Measurements from ENCODE around the gene YRDC. TPM values are rescaled to one million over a fixed set of nuclear protein-coding genes. Genes with fewer than 3 reads are reported as not detected.

The YRDC gene
- total and polyA plus RNA-seq, 9 of the 15 experiments (the other 6 are each of a cell fraction or from before 2014, with no cell fraction given), result 11.1 to 58.5 (median 49.8) TPM

DNA sequence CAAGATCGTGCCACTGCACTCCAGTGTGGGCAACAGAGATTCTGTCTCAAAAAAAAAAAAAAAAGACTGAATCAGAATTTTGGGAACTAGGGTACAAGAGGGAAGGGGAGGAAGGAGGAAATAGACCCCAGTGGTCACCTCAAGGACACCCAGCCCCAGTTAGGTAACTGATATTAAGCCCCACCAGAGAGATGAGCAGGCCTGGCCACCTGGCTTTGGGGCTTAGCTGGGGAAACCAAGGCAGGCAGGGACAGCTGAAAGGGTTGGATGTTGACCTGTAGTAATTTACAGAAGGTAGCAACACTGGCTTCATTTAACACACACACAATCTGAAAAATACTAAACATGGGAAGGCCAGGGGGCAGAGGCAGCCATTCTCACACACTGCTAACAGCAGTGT lies 5.6 kb downstream of the YRDC start:
- no peak overlapping the region for H3K9ac ChIP-seq (ENCODE audit: insufficient read depth in 1 of 2, low read depth in 2 of 2, low read length in 2 of 2)
- H3K4me3 ChIP-seq, result no peak overlapping the region
- intact Hi-C loops (cut with micrococcal nuclease) (no loop called here), in situ Hi-C loops (cut with MboI) (no loop called here)
- ATAC-seq (no peak), DNase-seq (ENCODE audit: extremely low read depth in 1 of 4, low spot score in 3 of 4) (no peak), FAIRE-seq (no peak)
- H3K79me2 ChIP-seq (ENCODE audit: control insufficient read depth, insufficient read depth, low read length), result peaks cover 26% of the 10 kb centered on the region
- no peak overlapping the region for H3K4me2 ChIP-seq (ENCODE audit: insufficient read depth, low read length)
- H3K4me1 ChIP-seq (replicated peaks in 1 of 2; ENCODE audit: control insufficient read depth in 2 of 2, insufficient read depth in 2 of 2, low read length in 2 of 2), result peaks cover 5 to 11% of the 10 kb centered on the region in 2 experiments; a peak in 4 of 5 replicates
- no peaks in the 10 kb centered on the region for H3K9me3 ChIP-seq (replicated peaks; ENCODE audit: control insufficient read depth, insufficient read depth, low read depth, low read length)
- WGBS (ENCODE audit: insufficient coverage, low coverage, missing lambda C conversion rate), result 100% methylated on average over 1 of the region's 1 CpG
- H3K27ac ChIP-seq (ENCODE audit: extremely low read depth, low read depth, low read length), result no peak overlapping the region
- peaks cover 65% of the 10 kb centered on the region for H3K36me3 ChIP-seq (ENCODE audit: control insufficient read depth, insufficient read depth, low read length)
- ChIA-PET POLR2A (interaction anchor here (0.5 to 0.6 kb wide), 3 partner anchors 37 to 577 kb away, joined by 3 read pairs; no protein-coding TSS in a partner anchor), CTCF (ENCODE audit: low intra/inter-chr PET ratio) (no interaction called here)
- peaks cover 3% of the 10 kb centered on the region for H3K9me1 ChIP-seq (ENCODE audit: control insufficient read depth, insufficient read depth, low read length)
- no peak overlapping the region for H2AFZ ChIP-seq (ENCODE audit: low read depth, low read length)
- TF ChIP-seq GABPB2 (CRISPR knock-in tag; conservative IDR thresholded peaks at IDR 0.05), result 0 out of 2 replicates have a peak, but pooled peaks have one; percentile 19
- no peak for TF ChIP-seq ZNF586 (CRISPR knock-in tag; conservative IDR thresholded peaks at IDR 0.05)
- TF ChIP-seq CHCHD3 (CRISPR knock-in tag; IDR thresholded peaks at IDR 0.05), result no peak
- no peak for TF ChIP-seq WHSC1 (IDR thresholded peaks at IDR 0.05; ENCODE audit: low read length)
- peak; percentile 55; the same call in 1 of the 2 replicates for TF ChIP-seq POLR2AphosphoS5 (IDR thresholded peaks at IDR 0.05; ENCODE audit: control insufficient read depth, insufficient read depth, low read depth, low read length)
- peak; percentile 37 for TF ChIP-seq SUPT5H (IDR thresholded peaks at IDR 0.05)
- no peak for TF ChIP-seq NCOA6 (IDR thresholded peaks at IDR 0.05)
- TF ChIP-seq, protein P1, sequence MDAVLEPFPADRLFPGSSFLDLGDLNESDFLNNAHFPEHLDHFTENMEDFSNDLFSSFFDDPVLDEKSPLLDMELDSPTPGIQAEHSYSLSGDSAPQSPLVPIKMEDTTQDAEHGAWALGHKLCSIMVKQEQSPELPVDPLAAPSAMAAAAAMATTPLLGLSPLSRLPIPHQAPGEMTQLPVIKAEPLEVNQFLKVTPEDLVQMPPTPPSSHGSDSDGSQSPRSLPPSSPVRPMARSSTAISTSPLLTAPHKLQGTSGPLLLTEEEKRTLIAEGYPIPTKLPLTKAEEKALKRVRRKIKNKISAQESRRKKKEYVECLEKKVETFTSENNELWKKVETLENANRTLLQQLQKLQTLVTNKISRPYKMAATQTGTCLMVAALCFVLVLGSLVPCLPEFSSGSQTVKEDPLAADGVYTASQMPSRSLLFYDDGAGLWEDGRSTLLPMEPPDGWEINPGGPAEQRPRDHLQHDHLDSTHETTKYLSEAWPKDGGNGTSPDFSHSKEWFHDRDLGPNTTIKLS (IDR thresholded peaks at IDR 0.05; ENCODE audit: borderline replicate concordance, low read depth), result no peak
- peak; percentile 43; the same call in 1 of the 2 replicates for TF ChIP-seq POLR2A (conservative IDR thresholded peaks at IDR 0.05)
- BruUV-seq (replicated peaks), result no TSS peak
- H3K27me3 ChIP-seq (ENCODE audit: control insufficient read depth in 2 of 2, insufficient read depth in 2 of 2, low read length in 2 of 2), result no peaks in the 10 kb centered on the region
- H4K20me1 ChIP-seq (replicated peaks; ENCODE audit: control insufficient read depth, insufficient read depth, low read length), result peaks cover 10% of the 10 kb centered on the region; the same call in 1 of the 2 replicates
